Neural progenitor cell (in vitro differentiated cells): ENCODE measurements around the gene RGMA.

Experiments used
- EZH2 ChIP-seq: fragments of 200-600 bp; sonication (generic); IDR thresholded peaks from 2 replicates; pipeline ENCODE4 v1.6.1; 2017; ENCODE audit warnings: antibody characterized with exemption, mild to moderate bottlenecking, moderate library complexity
- EZH2phosphoT487 ChIP-seq: fragments of 200-600 bp; sonication (generic); IDR thresholded peaks from 2 replicates; pipeline ENCODE4 v1.6.1; 2017; ENCODE audit warnings: antibody characterized with exemption
- TF ChIP-seq, protein P1 (sequence below): fragments of 200-600 bp; sonication (generic); IDR thresholded peaks from 2 replicates; pipeline ENCODE4 v1.5.1; 2017; ENCODE audit warnings: antibody characterized with exemption, mild to moderate bottlenecking

- TF ChIP-seq, protein P1, sequence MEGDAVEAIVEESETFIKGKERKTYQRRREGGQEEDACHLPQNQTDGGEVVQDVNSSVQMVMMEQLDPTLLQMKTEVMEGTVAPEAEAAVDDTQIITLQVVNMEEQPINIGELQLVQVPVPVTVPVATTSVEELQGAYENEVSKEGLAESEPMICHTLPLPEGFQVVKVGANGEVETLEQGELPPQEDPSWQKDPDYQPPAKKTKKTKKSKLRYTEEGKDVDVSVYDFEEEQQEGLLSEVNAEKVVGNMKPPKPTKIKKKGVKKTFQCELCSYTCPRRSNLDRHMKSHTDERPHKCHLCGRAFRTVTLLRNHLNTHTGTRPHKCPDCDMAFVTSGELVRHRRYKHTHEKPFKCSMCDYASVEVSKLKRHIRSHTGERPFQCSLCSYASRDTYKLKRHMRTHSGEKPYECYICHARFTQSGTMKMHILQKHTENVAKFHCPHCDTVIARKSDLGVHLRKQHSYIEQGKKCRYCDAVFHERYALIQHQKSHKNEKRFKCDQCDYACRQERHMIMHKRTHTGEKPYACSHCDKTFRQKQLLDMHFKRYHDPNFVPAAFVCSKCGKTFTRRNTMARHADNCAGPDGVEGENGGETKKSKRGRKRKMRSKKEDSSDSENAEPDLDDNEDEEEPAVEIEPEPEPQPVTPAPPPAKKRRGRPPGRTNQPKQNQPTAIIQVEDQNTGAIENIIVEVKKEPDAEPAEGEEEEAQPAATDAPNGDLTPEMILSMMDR = no peak
- TF ChIP-seq EZH2phosphoT487 (no peak), EZH2 (no peak)
Observed at GRCh38 chr15:93027413-93027812, 61.6 kb downstream of the RGMA start.
